ENCODE data around the gene MISP. TPM values are rescaled to one million over a fixed set of nuclear protein-coding genes. Genes with fewer than 3 reads are reported as not detected.

The MISP gene
- total and polyA plus RNA-seq, 9 of the 15 experiments (the other 6 are each of a cell fraction or from before 2014, with no cell fraction given) = 0.04 to 0.29 (median 0.05) TPM; not detected in 5

- TF ChIP-seq PREB (CRISPR knock-in tag; IDR thresholded peaks at IDR 0.05) (no peak), TEAD2 (tag; IDR thresholded peaks at IDR 0.05) (no peak), TFAM (CRISPR knock-in tag; conservative IDR thresholded peaks at IDR 0.05) (no peak), ZNF232 (CRISPR knock-in tag; IDR thresholded peaks at IDR 0.05) (no peak), SNIP1 (IDR thresholded peaks at IDR 0.05; ENCODE audit: low read depth) (no peak), RFX1 (IDR thresholded peaks at IDR 0.05) (no peak), RUNX1 (IDR thresholded peaks at IDR 0.05; ENCODE audit: low read depth) (no peak), SNRNP70 (optimal IDR thresholded peaks at IDR 0.05; ENCODE audit: low read depth, low read length) (no peak), COPS2 (conservative IDR thresholded peaks at IDR 0.05) (no peak), STAT6 (CRISPR knock-in tag; IDR thresholded peaks at IDR 0.05) (no peak), ATF6 (CRISPR knock-in tag; IDR thresholded peaks at IDR 0.05) (no peak)
Measured at GRCh38 chr19:791567-792305, 40.8 kb downstream of the MISP start (continued).
